ENCODE results near the gene FABP7. TPM values are rescaled to one million over a fixed set of nuclear protein-coding genes. Genes with fewer than 3 reads are reported as not detected.

FABP7 gene
- total RNA-seq, 3 donors from 2014 or later: not detected

DNA sequence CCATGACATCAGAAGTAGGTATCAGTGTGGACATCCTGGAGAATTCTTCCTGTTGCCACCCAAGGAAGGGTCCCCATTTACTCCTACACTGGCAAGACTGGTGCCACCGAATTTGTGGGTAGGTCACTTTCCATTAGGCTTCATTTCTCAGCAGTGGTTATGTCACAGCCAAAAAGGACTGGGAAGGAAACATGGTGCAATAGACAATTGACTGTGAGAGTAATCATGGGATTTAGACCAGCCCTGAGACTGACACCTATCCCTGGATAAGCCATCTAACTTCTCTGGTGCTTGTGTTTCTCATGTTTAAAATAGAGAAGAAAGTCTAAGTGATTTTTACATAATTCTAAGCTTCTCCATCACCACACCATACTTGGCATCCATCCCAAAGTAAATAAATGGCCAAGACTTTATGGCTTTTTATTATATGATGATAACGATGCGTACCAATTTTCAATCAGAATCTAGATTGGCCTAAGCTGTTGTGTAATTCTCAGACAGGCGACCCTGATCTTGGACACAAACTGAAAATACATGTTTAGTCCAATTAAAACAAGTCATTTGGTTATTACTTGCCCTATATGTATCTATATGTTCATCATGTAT lies 19.7 kb downstream of the FABP7 start:
- no peaks in the 10 kb centered on the region for H3K36me3 ChIP-seq (ENCODE audit: low read depth)
- DNase-seq (no peak), ATAC-seq (peak; percentile 30)
- intact Hi-C loops (cut with DNase I, micrococcal nuclease): no loop called here
- TF ChIP-seq, protein P1, sequence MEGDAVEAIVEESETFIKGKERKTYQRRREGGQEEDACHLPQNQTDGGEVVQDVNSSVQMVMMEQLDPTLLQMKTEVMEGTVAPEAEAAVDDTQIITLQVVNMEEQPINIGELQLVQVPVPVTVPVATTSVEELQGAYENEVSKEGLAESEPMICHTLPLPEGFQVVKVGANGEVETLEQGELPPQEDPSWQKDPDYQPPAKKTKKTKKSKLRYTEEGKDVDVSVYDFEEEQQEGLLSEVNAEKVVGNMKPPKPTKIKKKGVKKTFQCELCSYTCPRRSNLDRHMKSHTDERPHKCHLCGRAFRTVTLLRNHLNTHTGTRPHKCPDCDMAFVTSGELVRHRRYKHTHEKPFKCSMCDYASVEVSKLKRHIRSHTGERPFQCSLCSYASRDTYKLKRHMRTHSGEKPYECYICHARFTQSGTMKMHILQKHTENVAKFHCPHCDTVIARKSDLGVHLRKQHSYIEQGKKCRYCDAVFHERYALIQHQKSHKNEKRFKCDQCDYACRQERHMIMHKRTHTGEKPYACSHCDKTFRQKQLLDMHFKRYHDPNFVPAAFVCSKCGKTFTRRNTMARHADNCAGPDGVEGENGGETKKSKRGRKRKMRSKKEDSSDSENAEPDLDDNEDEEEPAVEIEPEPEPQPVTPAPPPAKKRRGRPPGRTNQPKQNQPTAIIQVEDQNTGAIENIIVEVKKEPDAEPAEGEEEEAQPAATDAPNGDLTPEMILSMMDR (IDR thresholded peaks at IDR 0.05): no peak
- H3K4me3 ChIP-seq: no peak overlapping the region
- H3K4me1 ChIP-seq (ENCODE audit: low read depth): peaks cover 25% of the 10 kb centered on the region
- H3K9me3 ChIP-seq: no peaks in the 10 kb centered on the region

- ATAC-seq (peak; percentile 64), DNase-seq (peak in 1 of 3 donors; percentile 40)
- intact Hi-C loops (cut with DNase I, micrococcal nuclease): no loop called here
- no peaks in the 10 kb centered on the region for H3K36me3 ChIP-seq (ENCODE audit: low read depth)
- H3K4me3 ChIP-seq: no peak overlapping the region
- peaks cover 25% of the 10 kb centered on the region for H3K4me1 ChIP-seq (ENCODE audit: low read depth)
- H3K9me3 ChIP-seq: no peaks in the 10 kb centered on the region
- TF ChIP-seq, protein P1 (IDR thresholded peaks at IDR 0.05): no peak
Measured at GRCh38 chr6:122799916-122800686, 20.6 kb downstream of the FABP7 start.

DNA sequence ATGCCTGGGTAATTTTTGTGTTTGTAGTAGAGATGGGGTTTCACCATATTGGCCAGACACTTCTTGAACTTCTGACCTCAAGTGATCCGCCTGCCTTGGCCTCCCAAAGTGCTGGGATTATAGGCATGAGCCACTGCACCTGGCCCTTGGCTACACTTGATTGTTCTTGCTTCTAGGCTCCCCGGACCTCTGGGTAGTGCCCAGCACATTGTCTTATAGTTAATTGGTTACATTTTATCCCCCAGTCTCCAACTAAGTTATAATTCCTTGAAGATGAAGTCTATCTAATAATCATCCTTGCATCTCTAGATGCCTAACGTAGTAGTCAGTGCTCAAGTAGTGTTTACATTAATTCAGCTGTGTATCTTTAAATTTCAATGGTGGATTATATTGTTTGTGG lies 21.4 kb downstream of the FABP7 start:
- Histone ChIP-seq H3K36me3 (ENCODE audit: low read depth) (no peaks in the 10 kb centered on the region), H3K4me1 (ENCODE audit: low read depth) (peaks cover 25% of the 10 kb centered on the region), H3K4me3 (no peak overlapping the region), H3K9me3 (no peaks in the 10 kb centered on the region)
- TF ChIP-seq, protein P1 (IDR thresholded peaks at IDR 0.05): no peak
- ATAC-seq: no peak
- intact Hi-C loops (cut with DNase I, micrococcal nuclease): no loop called here
- no peak for DNase-seq

GRCh38 chr6:122801397-122801796 lies 21.9 kb downstream of the FABP7 start:
- H3K36me3 ChIP-seq (ENCODE audit: low read depth): no peaks in the 10 kb centered on the region
- peaks cover 25% of the 10 kb centered on the region for H3K4me1 ChIP-seq (ENCODE audit: low read depth)
- intact Hi-C loops (cut with DNase I, micrococcal nuclease): no loop called here
- ATAC-seq (no peak), DNase-seq (no peak)
- TF ChIP-seq, protein P1 (IDR thresholded peaks at IDR 0.05): no peak
- no peaks in the 10 kb centered on the region for H3K9me3 ChIP-seq
- H3K4me3 ChIP-seq: no peak overlapping the region

DNA sequence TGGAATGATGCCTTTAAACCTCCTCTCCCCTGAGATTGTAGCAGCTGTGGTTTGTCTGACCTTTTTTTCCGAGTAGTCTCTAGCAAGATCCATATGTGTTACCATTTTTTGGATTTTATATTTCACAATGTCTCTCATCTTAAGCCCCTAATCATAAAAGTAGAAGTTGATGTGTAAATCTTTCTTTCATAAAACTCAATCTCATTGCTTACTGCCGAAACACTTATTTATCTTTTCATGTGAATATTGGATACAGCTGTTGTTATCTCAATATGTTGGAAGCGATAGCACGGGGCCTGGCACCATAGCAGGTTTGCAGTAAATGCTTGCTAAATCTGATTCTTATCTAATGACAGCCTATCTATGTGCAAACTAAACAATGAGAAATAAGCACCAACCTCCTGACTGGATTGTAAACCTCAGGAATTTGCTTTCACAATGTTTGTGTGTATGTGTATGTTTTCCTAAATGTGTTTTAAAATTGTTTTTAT lies 23.7 kb downstream of the FABP7 start:
- Histone ChIP-seq H3K4me3 (no peak overlapping the region), H3K9me3 (no peaks in the 10 kb centered on the region), H3K4me1 (ENCODE audit: low read depth) (peaks cover 25% of the 10 kb centered on the region), H3K36me3 (ENCODE audit: low read depth) (no peaks in the 10 kb centered on the region)
- TF ChIP-seq, protein P1 (IDR thresholded peaks at IDR 0.05): no peak
- ATAC-seq (peak; percentile 13), DNase-seq (no peak)
- intact Hi-C loops (cut with DNase I, micrococcal nuclease): no loop called here

Measured in mucosa of descending colon (tissue), 3 donors.